ENCODE measurements around the gene SUDS3. TPM values are rescaled to one million over a fixed set of nuclear protein-coding genes. Genes with fewer than 3 reads are reported as not detected.

SUDS3 gene
- total RNA-seq, 3 donors from 2014 or later: 35.2 to 56.4 (median 50.9) TPM

- H3K4me1 ChIP-seq (ENCODE audit: low read depth): no peaks in the 10 kb centered on the region
- no peaks in the 10 kb centered on the region for H3K36me3 ChIP-seq (ENCODE audit: low read depth)
- TF ChIP-seq, protein P1, sequence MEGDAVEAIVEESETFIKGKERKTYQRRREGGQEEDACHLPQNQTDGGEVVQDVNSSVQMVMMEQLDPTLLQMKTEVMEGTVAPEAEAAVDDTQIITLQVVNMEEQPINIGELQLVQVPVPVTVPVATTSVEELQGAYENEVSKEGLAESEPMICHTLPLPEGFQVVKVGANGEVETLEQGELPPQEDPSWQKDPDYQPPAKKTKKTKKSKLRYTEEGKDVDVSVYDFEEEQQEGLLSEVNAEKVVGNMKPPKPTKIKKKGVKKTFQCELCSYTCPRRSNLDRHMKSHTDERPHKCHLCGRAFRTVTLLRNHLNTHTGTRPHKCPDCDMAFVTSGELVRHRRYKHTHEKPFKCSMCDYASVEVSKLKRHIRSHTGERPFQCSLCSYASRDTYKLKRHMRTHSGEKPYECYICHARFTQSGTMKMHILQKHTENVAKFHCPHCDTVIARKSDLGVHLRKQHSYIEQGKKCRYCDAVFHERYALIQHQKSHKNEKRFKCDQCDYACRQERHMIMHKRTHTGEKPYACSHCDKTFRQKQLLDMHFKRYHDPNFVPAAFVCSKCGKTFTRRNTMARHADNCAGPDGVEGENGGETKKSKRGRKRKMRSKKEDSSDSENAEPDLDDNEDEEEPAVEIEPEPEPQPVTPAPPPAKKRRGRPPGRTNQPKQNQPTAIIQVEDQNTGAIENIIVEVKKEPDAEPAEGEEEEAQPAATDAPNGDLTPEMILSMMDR (IDR thresholded peaks at IDR 0.05): no peak
- ATAC-seq (peak; percentile 26), DNase-seq (peak in 1 of 3 donors; percentile 27)
- no peaks in the 10 kb centered on the region for H3K9me3 ChIP-seq
- H3K4me3 ChIP-seq: no peak overlapping the region
- intact Hi-C loops (cut with DNase I, micrococcal nuclease): no loop called here
Observed at GRCh38 chr12:118429688-118430383, 53.5 kb downstream of the SUDS3 start.

DNA sequence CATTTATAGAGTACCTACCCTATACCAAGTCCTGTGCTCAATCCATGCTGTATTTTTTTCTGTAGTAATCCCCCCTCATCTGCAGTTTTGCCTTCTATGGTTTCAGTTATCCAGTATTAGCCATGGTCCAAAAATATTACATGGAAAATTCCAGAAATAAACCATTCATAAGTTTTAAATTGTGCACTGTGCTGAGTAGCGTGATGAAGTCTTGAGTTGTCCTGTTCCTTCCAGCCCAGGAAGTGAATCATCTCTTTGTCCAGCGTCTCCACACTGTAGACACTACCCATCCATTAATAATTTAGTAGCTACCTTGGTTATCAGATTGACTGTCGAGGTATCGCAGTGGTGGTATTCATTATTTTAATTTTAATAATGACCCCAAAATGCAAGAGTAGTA is 54.2 kb downstream of the SUDS3 start:
- ATAC-seq: no peak
- DNase-seq: no peak
- no peaks in the 10 kb centered on the region for H3K36me3 ChIP-seq (ENCODE audit: low read depth)
- no peaks in the 10 kb centered on the region for H3K9me3 ChIP-seq
- no peaks in the 10 kb centered on the region for H3K4me1 ChIP-seq (ENCODE audit: low read depth)
- TF ChIP-seq, protein P1 (IDR thresholded peaks at IDR 0.05): no peak
- intact Hi-C loops (cut with DNase I, micrococcal nuclease): no loop called here
- H3K4me3 ChIP-seq: no peak overlapping the region

DNA sequence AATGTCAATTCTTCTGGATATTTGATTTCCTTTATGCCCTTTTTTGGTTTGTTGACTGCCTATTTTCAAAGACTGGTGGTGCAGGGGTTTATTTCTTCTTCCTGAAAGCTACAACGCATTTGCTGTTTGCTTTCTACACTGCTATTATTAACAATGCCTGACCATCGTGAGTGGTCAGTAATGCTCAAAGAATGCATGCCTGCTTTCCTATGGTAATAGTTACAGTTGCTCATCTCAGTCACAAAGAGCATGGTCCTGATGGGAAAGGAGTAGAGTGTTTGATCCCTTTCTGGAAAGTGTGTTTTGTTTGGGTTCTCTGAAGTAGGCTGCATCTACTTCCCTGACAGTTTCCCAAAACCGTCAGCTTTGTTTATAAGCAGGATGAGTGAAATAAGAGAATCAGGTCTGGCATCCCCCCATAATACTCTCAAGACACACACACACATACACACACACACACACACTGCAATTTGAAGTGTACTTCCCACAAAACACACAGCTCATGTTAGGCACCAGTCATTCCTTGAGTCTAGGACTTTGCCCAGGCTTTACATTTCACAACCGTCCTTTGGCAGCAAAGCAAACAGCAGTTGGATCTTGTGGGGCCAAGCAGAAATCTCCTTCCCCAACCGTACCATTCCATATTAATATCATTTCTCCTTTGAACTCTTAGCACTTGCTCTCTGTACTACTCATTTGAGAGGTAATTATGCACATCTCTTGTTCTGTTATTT is 56.6 kb downstream of the SUDS3 start:
- H3K4me3 ChIP-seq: no peak overlapping the region
- no peaks in the 10 kb centered on the region for H3K9me3 ChIP-seq
- intact Hi-C loops (cut with DNase I, micrococcal nuclease): no loop called here
- DNase-seq: peak in 1 of 3 donors; percentile 46
- TF ChIP-seq, protein P1 (IDR thresholded peaks at IDR 0.05): no peak
- no peaks in the 10 kb centered on the region for H3K36me3 ChIP-seq (ENCODE audit: low read depth)
- no peaks in the 10 kb centered on the region for H3K4me1 ChIP-seq (ENCODE audit: low read depth)
- peak; percentile 93 for ATAC-seq

GRCh38 chr12:118436002-118436730 is 59.8 kb downstream of the SUDS3 start:
- TF ChIP-seq, protein P1 (IDR thresholded peaks at IDR 0.05): no peak
- H3K36me3 ChIP-seq (ENCODE audit: low read depth): no peaks in the 10 kb centered on the region
- no peak overlapping the region for H3K4me3 ChIP-seq
- ATAC-seq (no peak), DNase-seq (peak in 1 of 3 donors; percentile 19)
- no peaks in the 10 kb centered on the region for H3K4me1 ChIP-seq (ENCODE audit: low read depth)
- no peaks in the 10 kb centered on the region for H3K9me3 ChIP-seq
- intact Hi-C loops (cut with DNase I, micrococcal nuclease): no loop called here

- Histone ChIP-seq H3K36me3 (ENCODE audit: low read depth) (no peaks in the 10 kb centered on the region), H3K9me3 (no peaks in the 10 kb centered on the region), H3K4me1 (ENCODE audit: low read depth) (no peaks in the 10 kb centered on the region), H3K4me3 (no peak overlapping the region)
- DNase-seq (no peak), ATAC-seq (no peak)
- intact Hi-C loops (cut with DNase I, micrococcal nuclease): no loop called here
- TF ChIP-seq, protein P1 (IDR thresholded peaks at IDR 0.05): no peak
Observed at GRCh38 chr12:118436986-118437385, 60.6 kb downstream of the SUDS3 start.

Data from mucosa of descending colon (tissue), 3 donors.